HEK293 (cell line): ENCODE results near the gene TRIP11.

ENCODE experiments used
- CTCF ChIA-PET: fragments of 350-600 bp; formaldehyde crosslinking; extraction: SDS; loops from one replicate; lab custom pipeline; 2021; ENCODE audit warnings: antibody characterized with exemption; lab: Yijun Ruan, JAX
- POLR2A ChIA-PET: fragments of 300-600 bp; formaldehyde crosslinking; extraction: SDS; loops from one replicate; lab custom pipeline; 2020; ENCODE audit warnings: antibody characterized with exemption, inconsistent platforms; lab: Yijun Ruan, JAX
- H3K27ac ChIP-seq: fragments of 200-500 bp; sonication (Bioruptor generic); 2 replicates; pipeline ENCODE4 v1.5.1; 2014; ENCODE audit warnings: low read depth, low read length, control low read depth, inconsistent platforms; ENCODE audit errors: extremely low read depth
- H3K36me3 ChIP-seq, 2 experiments: fragments of 200-500 bp in 1 of 2; sonication (Bioruptor generic) in 1 of 2; 1 replicate in 1 of 2; 2 replicates in 1 of 2; pipeline ENCODE4 v1.5.1; 2014 to 2017; ENCODE audit warnings: inconsistent platforms in 2 of 2, low read length in 2 of 2; ENCODE audit not compliant: control insufficient read depth in 2 of 2, insufficient read depth in 1 of 2
- H3K4me1 ChIP-seq: fragments of 200-500 bp; sonication (Bioruptor generic); 2 replicates; pipeline ENCODE4 v1.5.1; 2014; ENCODE audit warnings: mild to moderate bottlenecking, low read length, inconsistent platforms; ENCODE audit not compliant: control insufficient read depth, insufficient read depth
- H3K4me3 ChIP-seq: 2 replicates; pipeline ENCODE4 v1.5.1; 2011; ENCODE audit warnings: low read depth, mild to moderate bottlenecking, control low read depth, low read length, moderate library complexity
- H3K9me3 ChIP-seq: fragments of 200-500 bp; sonication (Bioruptor generic); 2 replicates; pipeline ENCODE4 v1.5.1; 2014; ENCODE audit warnings: low read depth, low read length, inconsistent platforms; ENCODE audit not compliant: control insufficient read depth, insufficient read depth
- FEZF1 ChIP-seq: fragments of 450-650 bp; formaldehyde crosslinking; IDR thresholded peaks from 2 replicates; pipeline ENCODE4 v1.5.1; 2016; ENCODE audit warnings: missing biosample characterization, missing genetic modification characterization
- PRDM1 ChIP-seq: fragments of 450-650 bp; formaldehyde crosslinking; IDR thresholded peaks from 2 replicates; pipeline ENCODE4; 2016; ENCODE audit warnings: missing biosample characterization, missing genetic modification characterization
- PRDM4 ChIP-seq: fragments of 450-650 bp; formaldehyde crosslinking; IDR thresholded peaks from 2 replicates; pipeline ENCODE4 v1.5.1; 2017; ENCODE audit warnings: missing biosample characterization, missing genetic modification characterization
- REPIN1 ChIP-seq: fragments of 450-650 bp; formaldehyde crosslinking; IDR thresholded peaks from 2 replicates; pipeline ENCODE4 v1.5.1; 2017; ENCODE audit warnings: missing biosample characterization, missing genetic modification characterization, low read depth
- REST ChIP-seq: fragments of 450-650 bp; formaldehyde crosslinking; IDR thresholded peaks from 2 replicates; pipeline ENCODE4 v1.5.1; 2016; ENCODE audit warnings: missing biosample characterization, missing genetic modification characterization
- SP7 ChIP-seq: fragments of 450-650 bp; formaldehyde crosslinking; IDR thresholded peaks from 2 replicates; pipeline ENCODE4 v1.5.1; 2016; ENCODE audit warnings: missing biosample characterization, missing genetic modification characterization
- TCF7L2 ChIP-seq: IDR thresholded peaks from 2 replicates; pipeline ENCODE4 v1.6.1; 2011; ENCODE audit warnings: low read depth, mild to moderate bottlenecking, inconsistent platforms, low read length, moderate library complexity, borderline replicate concordance
- WT1 ChIP-seq: fragments of 450-650 bp; formaldehyde crosslinking; IDR thresholded peaks from 2 replicates; pipeline ENCODE4 v1.5.1; 2016; ENCODE audit warnings: missing biosample characterization, missing genetic modification characterization
- ZNF10 ChIP-seq: fragments of 450-650 bp; formaldehyde crosslinking; IDR thresholded peaks from 2 replicates; pipeline ENCODE4 v1.5.1; 2017; ENCODE audit warnings: missing biosample characterization, missing genetic modification characterization
- ZNF146 ChIP-seq: fragments of 450-650 bp; formaldehyde crosslinking; IDR thresholded peaks from 2 replicates; pipeline ENCODE4 v1.5.1; 2016; ENCODE audit warnings: missing biosample characterization, missing genetic modification characterization
- ZNF266 ChIP-seq: fragments of 450-650 bp; formaldehyde crosslinking; IDR thresholded peaks from 2 replicates; pipeline ENCODE4 v1.5.1; 2016; ENCODE audit warnings: missing biosample characterization, missing genetic modification characterization, low read depth
- ZNF341 ChIP-seq: fragments of 450-650 bp; formaldehyde crosslinking; IDR thresholded peaks from 2 replicates; pipeline ENCODE4; 2016; ENCODE audit warnings: low read depth, missing biosample characterization, missing genetic modification characterization
- ZNF362 ChIP-seq: fragments of 450-650 bp; formaldehyde crosslinking; IDR thresholded peaks from 2 replicates; pipeline ENCODE4 v1.5.1; 2016; ENCODE audit warnings: missing biosample characterization, missing genetic modification characterization
- ZNF366 ChIP-seq: fragments of 450-650 bp; formaldehyde crosslinking; conservative IDR thresholded peaks from 2 replicates; pipeline ENCODE4 v1.5.1; 2016; ENCODE audit warnings: missing biosample characterization, missing genetic modification characterization
- ZNF404 ChIP-seq: fragments of 450-650 bp; formaldehyde crosslinking; IDR thresholded peaks from 2 replicates; pipeline ENCODE4 v1.5.1; 2017; ENCODE audit warnings: missing biosample characterization, missing genetic modification characterization
- ZNF76 ChIP-seq: fragments of 450-650 bp; formaldehyde crosslinking; IDR thresholded peaks from 2 replicates; pipeline ENCODE4; 2016; ENCODE audit warnings: low read depth, missing biosample characterization, missing genetic modification characterization, borderline replicate concordance
- ZXDB ChIP-seq: fragments of 450-650 bp; formaldehyde crosslinking; IDR thresholded peaks from 2 replicates; pipeline ENCODE4 v1.5.1; 2016; ENCODE audit warnings: missing biosample characterization, missing genetic modification characterization
- TF ChIP-seq, protein P1 (sequence below): fragments of 450-650 bp; formaldehyde crosslinking; IDR thresholded peaks from 2 replicates; pipeline ENCODE4 v1.5.1; 2016; ENCODE audit warnings: missing biosample characterization, missing genetic modification characterization
- TF ChIP-seq, protein P2 (sequence below): fragments of 450-650 bp; formaldehyde crosslinking; IDR thresholded peaks from 2 replicates; pipeline ENCODE4 v1.5.1; 2016; ENCODE audit warnings: missing biosample characterization, missing genetic modification characterization

Gene TRIP11

GRCh38 chr14:92039063-92039718, 668 bp downstream of the TRIP11 start (continued):
- TF ChIP-seq ZNF76 (tag by site-specific recombination) (no peak), ZNF404 (tag by site-specific recombination) (no peak), REPIN1 (tag by site-specific recombination) (no peak), ZNF146 (no peak), ZNF266 (no peak), ZNF366 (peak; percentile 58)
- TF ChIP-seq, protein P1, sequence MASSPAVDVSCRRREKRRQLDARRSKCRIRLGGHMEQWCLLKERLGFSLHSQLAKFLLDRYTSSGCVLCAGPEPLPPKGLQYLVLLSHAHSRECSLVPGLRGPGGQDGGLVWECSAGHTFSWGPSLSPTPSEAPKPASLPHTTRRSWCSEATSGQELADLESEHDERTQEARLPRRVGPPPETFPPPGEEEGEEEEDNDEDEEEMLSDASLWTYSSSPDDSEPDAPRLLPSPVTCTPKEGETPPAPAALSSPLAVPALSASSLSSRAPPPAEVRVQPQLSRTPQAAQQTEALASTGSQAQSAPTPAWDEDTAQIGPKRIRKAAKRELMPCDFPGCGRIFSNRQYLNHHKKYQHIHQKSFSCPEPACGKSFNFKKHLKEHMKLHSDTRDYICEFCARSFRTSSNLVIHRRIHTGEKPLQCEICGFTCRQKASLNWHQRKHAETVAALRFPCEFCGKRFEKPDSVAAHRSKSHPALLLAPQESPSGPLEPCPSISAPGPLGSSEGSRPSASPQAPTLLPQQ (tag by site-specific recombination) = no peak
- TF ChIP-seq, all 188 proteins: peak for 11

GRCh38 chr14:92037989-92038388, 1.9 kb downstream of the TRIP11 start:
- peak overlapping the region; percentile 82 for H3K4me3 ChIP-seq
- peaks cover 4 to 8% of the 10 kb centered on the region in 2 experiments for H3K36me3 ChIP-seq
- TF ChIP-seq ZXDB (tag by site-specific recombination) (0 out of 2 replicates have a peak, but pooled peaks have one; percentile 17), PRDM4 (tag by site-specific recombination) (no peak), PRDM1 (tag by site-specific recombination) (peak; percentile 75), FEZF1 (tag by site-specific recombination) (peak; percentile 66), ZNF341 (tag by site-specific recombination) (peak; percentile 26; the same call in 1 of the 2 replicates)
- peaks cover 12% of the 10 kb centered on the region; the same call in 1 of the 2 replicates for H3K4me1 ChIP-seq
- no peak overlapping the region for H3K27ac ChIP-seq
- ChIA-PET POLR2A (interaction anchor here (0.8 kb wide), 1 partner anchor 68 kb away, joined by 3 read pairs; the partner anchor contains the start of gene ATXN3), CTCF (interaction anchor here (0.7 kb wide), 1 partner anchor 68 kb away, joined by 7 read pairs; the partner anchor contains the start of gene ATXN3)
- H3K9me3 ChIP-seq = no peaks in the 10 kb centered on the region

GRCh38 chr14:92035890-92036289, 4.0 kb downstream of the TRIP11 start:
- peaks cover 9 to 28% of the 10 kb centered on the region in 2 experiments for H3K36me3 ChIP-seq
- CTCF ChIA-PET = no interaction called here
- POLR2A ChIA-PET = no interaction called here
- H3K27ac ChIP-seq = no peak overlapping the region
- no peaks in the 10 kb centered on the region for H3K9me3 ChIP-seq
- H3K4me3 ChIP-seq = no peak overlapping the region
- TF ChIP-seq SP7 (tag by site-specific recombination) = peak; percentile 97
- no peak for TF ChIP-seq ZNF10
- TF ChIP-seq, all 188 proteins: peak for 1
- H3K4me1 ChIP-seq = peaks cover 8% of the 10 kb centered on the region; the same call in 1 of the 2 replicates

DNA sequence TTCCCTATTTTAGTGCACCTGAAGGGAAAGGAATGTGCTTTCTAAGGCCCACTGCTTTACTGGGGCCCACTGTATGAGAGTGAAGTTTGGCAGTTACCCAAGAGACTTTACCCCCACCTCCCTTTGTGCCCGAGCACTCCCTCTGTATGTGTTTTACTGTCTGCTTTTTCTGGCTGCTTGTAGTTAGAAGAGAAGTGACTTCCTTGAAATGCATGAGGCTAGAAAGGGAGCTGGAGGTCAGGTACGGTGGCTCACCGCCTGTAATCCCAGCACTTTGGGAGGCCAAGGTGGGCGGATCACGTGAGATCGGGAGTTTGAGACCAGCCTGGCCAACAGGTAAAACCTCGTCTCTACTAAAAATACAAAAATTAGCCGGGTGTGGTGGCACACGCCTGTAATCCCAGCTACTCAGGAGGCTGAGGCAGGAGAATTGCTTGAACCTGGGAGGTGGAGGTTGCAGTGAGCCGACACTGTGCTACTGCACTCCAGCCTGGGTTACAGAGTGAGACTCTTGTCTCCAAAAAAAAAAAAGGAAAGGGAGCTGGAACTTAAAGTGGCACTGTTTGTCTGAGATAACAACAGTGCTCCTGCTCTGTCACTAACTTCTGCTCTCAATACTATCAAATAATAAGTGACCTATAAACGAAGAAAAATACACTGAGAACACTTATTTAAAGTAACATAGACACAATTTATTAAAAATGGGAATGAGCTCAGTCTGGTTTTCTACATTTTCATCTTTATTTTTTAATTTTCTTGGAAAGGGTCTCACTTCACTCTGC, 5.8 kb downstream of the TRIP11 start:
- ChIA-PET CTCF (no interaction called here), POLR2A (interaction anchor here (0.7 kb wide), 1 partner anchor 12 kb away, joined by 4 read pairs; no protein-coding TSS in a partner anchor)
- Histone ChIP-seq H3K4me1 (peaks cover 7% of the 10 kb centered on the region; the same call in 1 of the 2 replicates), H3K9me3 (no peaks in the 10 kb centered on the region), H3K36me3 (peaks cover 13 to 39% of the 10 kb centered on the region in 2 experiments), H3K27ac (no peak overlapping the region), H3K4me3 (no peak overlapping the region)
- TF ChIP-seq TCF7L2 (no peak), REST (tag by site-specific recombination) (no peak), ZNF362 (tag by site-specific recombination) (no peak), WT1 (tag by site-specific recombination) (no peak)
- TF ChIP-seq, protein P2, sequence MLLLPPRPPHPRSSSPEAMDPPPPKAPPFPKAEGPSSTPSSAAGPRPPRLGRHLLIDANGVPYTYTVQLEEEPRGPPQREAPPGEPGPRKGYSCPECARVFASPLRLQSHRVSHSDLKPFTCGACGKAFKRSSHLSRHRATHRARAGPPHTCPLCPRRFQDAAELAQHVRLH (tag by site-specific recombination) = no peak
